Naive B cell (primary cell): ENCODE measurements around the gene ANKRD22. TPM values are rescaled to one million over a fixed set of nuclear protein-coding genes. Genes with fewer than 3 reads are reported as not detected.
"Not testable (repeated sequence)": the region's sequence is repeated elsewhere in the genome, so short reads cannot be mapped to it uniquely, and the experiment has no call there.

ENCODE experiments used
- ATAC-seq, 2 donors: fragments of 150-1000 bp; cut with Tn5 transposase; 2 replicates each; pipeline ENCODE4 v1.10.0; 2021; ENCODE audit warnings: low read depth in 2 of 2, mild to moderate bottlenecking in 2 of 2, moderate library complexity in 2 of 2
- DNase-seq: peaks from one replicate; pipeline ENCODE4 v3.0.0; 2022
- H3K27ac Mint-ChIP-seq, 6 donors: one replicate each; pipeline ENCODE4 v1.8.0; 2020 to 2022; ENCODE audit warnings: mild to moderate bottlenecking in 6 of 6, mixed read lengths in 6 of 6, moderate library complexity in 5 of 6, inconsistent platforms in 2 of 6
- H3K27me3 Mint-ChIP-seq, 3 donors: one replicate each; pipeline ENCODE4 v1.8.0; 2021 to 2022; ENCODE audit warnings: mixed read lengths in 3 of 3, mild to moderate bottlenecking in 1 of 3
- H3K36me3 Mint-ChIP-seq, 2 donors: one replicate each; pipeline ENCODE4 v1.8.0; 2020 to 2022; ENCODE audit warnings: mixed read lengths in 2 of 2, inconsistent platforms in 1 of 2, mild to moderate bottlenecking in 1 of 2
- H3K4me1 Mint-ChIP-seq, 3 donors: one replicate each; pipeline ENCODE4 v1.8.0; 2020 to 2022; ENCODE audit warnings: mixed read lengths in 3 of 3, inconsistent platforms in 1 of 3, mild to moderate bottlenecking in 1 of 3, moderate library complexity in 1 of 3
- H3K4me3 Mint-ChIP-seq, 8 donors: one replicate each; pipeline ENCODE4 v1.8.0; 2020 to 2022; ENCODE audit warnings: mild to moderate bottlenecking in 8 of 8, mixed read lengths in 8 of 8, moderate library complexity in 8 of 8, inconsistent platforms in 2 of 8
- H3K9me3 Mint-ChIP-seq, 7 donors: one replicate each; pipeline ENCODE4 v1.8.0; 2020 to 2022; ENCODE audit warnings: mixed read lengths in 7 of 7, mild to moderate bottlenecking in 5 of 7, inconsistent platforms in 2 of 7, moderate library complexity in 1 of 7
- polyA plus RNA-seq, 6 donors: library from polyadenylated mRNA; unstranded; fragments of 300-500 nt; fragmentation: Illumina TruSeq; gene quantifications; one replicate each; pipeline ENCODE4 v1.2.3, GENCODE V29; 2021; ENCODE audit warnings: low read depth in 6 of 6

Gene ANKRD22
- polyA plus RNA-seq, 6 donors from 2014 or later = not detected

- no peaks in the 10 kb centered on the region for H3K9me3 Mint-ChIP-seq
- H3K27ac Mint-ChIP-seq = peak overlapping the region in 3 of 6 donors; percentile 20 to 77 (median 54)
- peaks cover 11 to 37% (median 23%) of the 10 kb centered on the region in 3 donors for H3K4me1 Mint-ChIP-seq
- DNase-seq (no peak), ATAC-seq (no peak)
- H3K27me3 Mint-ChIP-seq = no peaks in the 10 kb centered on the region
- H3K4me3 Mint-ChIP-seq = peak overlapping the region in 3 of 8 donors; percentile 12 to 81 (median 56)
- H3K36me3 Mint-ChIP-seq = no peaks in the 10 kb centered on the region
Observed at GRCh38 chr10:88883448-88883809, 31.8 kb upstream of the ANKRD22 start.

GRCh38 chr10:88882646-88883447 lies 31.2 kb upstream of the ANKRD22 start:
- Mint-ChIP-seq H3K4me3 (peak overlapping the region in 3 of 8 donors; percentile 96 to 99 (median 99)), H3K4me1 (peaks cover 5 to 33% (median 18%) of the 10 kb centered on the region in 3 donors), H3K27ac (peak overlapping the region in 4 of 6 donors; percentile 15 to 91 (median 68))
- not testable (repeated sequence) for H3K9me3 Mint-ChIP-seq, H3K36me3 Mint-ChIP-seq, DNase-seq, ATAC-seq, H3K27me3 Mint-ChIP-seq

GRCh38 chr10:88881922-88882645 lies 30.4 kb upstream of the ANKRD22 start:
- Mint-ChIP-seq H3K4me3 (peak overlapping the region in 5 of 8 donors; percentile 96 to 99 (median 99)), H3K36me3 (no peaks in the 10 kb centered on the region), H3K27me3 (no peaks in the 10 kb centered on the region), H3K9me3 (no peaks in the 10 kb centered on the region), H3K4me1 (peaks cover 4 to 33% (median 16%) of the 10 kb centered on the region in 3 donors), H3K27ac (peak overlapping the region in 4 of 6 donors; percentile 33 to 98 (median 74))
- ATAC-seq (no peak), DNase-seq (no peak)

GRCh38 chr10:88881320-88881719 lies 29.7 kb upstream of the ANKRD22 start:
- H3K27ac Mint-ChIP-seq = peak overlapping the region; percentile 56 to 99 (median 97)

GRCh38 chr10:88880282-88881076 lies 28.8 kb upstream of the ANKRD22 start:
- peak overlapping the region; percentile 91 to 99 (median 98) for H3K27ac Mint-ChIP-seq
- H3K9me3 Mint-ChIP-seq = no peaks in the 10 kb centered on the region
- no peaks in the 10 kb centered on the region for H3K36me3 Mint-ChIP-seq
- H3K4me1 Mint-ChIP-seq = peaks cover 4 to 28% (median 16%) of the 10 kb centered on the region in 3 donors
- H3K4me3 Mint-ChIP-seq = peak overlapping the region; percentile 96 to 99 (median 99)
- ATAC-seq (peak; percentile 75 to 80), DNase-seq (peak; percentile 79)
- no peaks in the 10 kb centered on the region for H3K27me3 Mint-ChIP-seq

More at GRCh38 chr10:88881320-88881719, 29.7 kb upstream of the ANKRD22 start:
- H3K36me3 Mint-ChIP-seq = no peaks in the 10 kb centered on the region
- H3K9me3 Mint-ChIP-seq = no peaks in the 10 kb centered on the region
- no peaks in the 10 kb centered on the region for H3K27me3 Mint-ChIP-seq
- peak overlapping the region; percentile 96 to 99 (median 99) for H3K4me3 Mint-ChIP-seq
- ATAC-seq (no peak), DNase-seq (no peak)
- peaks cover 4 to 28% (median 16%) of the 10 kb centered on the region in 3 donors for H3K4me1 Mint-ChIP-seq

- H3K4me1 Mint-ChIP-seq = peaks cover 4 to 28% (median 16%) of the 10 kb centered on the region in 3 donors
Observed at GRCh38 chr10:88879534-88880281, 28.1 kb upstream of the ANKRD22 start, which contains the start of gene STAMBPL1. TSS of gene STAMBPL1 (plus strand) at chr10:88880245. CDS start at chr10:88901709, 21,464 bp downstream.

GRCh38 chr10:88877298-88877697 lies 25.7 kb upstream of the ANKRD22 start:
- Mint-ChIP-seq H3K4me3 (peak overlapping the region in 1 of 8 donors; percentile 96), H3K9me3 (no peaks in the 10 kb centered on the region), H3K36me3 (no peaks in the 10 kb centered on the region), H3K27ac (no peak overlapping the region), H3K27me3 (no peaks in the 10 kb centered on the region), H3K4me1 (peaks cover 4 to 21% (median 15%) of the 10 kb centered on the region in 3 donors)
- no peak for DNase-seq
- no peak for ATAC-seq

More at GRCh38 chr10:88879534-88880281, 28.1 kb upstream of the ANKRD22 start, which contains the start of gene STAMBPL1:
- H3K27me3 Mint-ChIP-seq = no peaks in the 10 kb centered on the region
- peak within 1 kb of the TSS; percentile 96 to 99 (median 99) for H3K4me3 Mint-ChIP-seq
- H3K9me3 Mint-ChIP-seq = no peaks in the 10 kb centered on the region
- H3K36me3 Mint-ChIP-seq = no peaks in the 10 kb centered on the region
- H3K27ac Mint-ChIP-seq = peak within 1 kb of the TSS; percentile 91 to 99 (median 98)
- DNase-seq (peak; percentile 68), ATAC-seq (peak; percentile 58 to 63)

GRCh38 chr10:88875081-88875480 lies 23.4 kb upstream of the ANKRD22 start:
- Mint-ChIP-seq H3K4me1 (peaks cover 4 to 6% (median 5%) of the 10 kb centered on the region in 3 donors), H3K27ac (no peak overlapping the region), H3K9me3 (peaks cover 0 to 2% (median 0%) of the 10 kb centered on the region in 7 donors), H3K4me3 (no peak overlapping the region), H3K27me3 (no peaks in the 10 kb centered on the region), H3K36me3 (no peaks in the 10 kb centered on the region)
- ATAC-seq = no peak
- DNase-seq = no peak

- H3K4me3 Mint-ChIP-seq = no peak overlapping the region
- ATAC-seq (no peak), DNase-seq (no peak)
- no peaks in the 10 kb centered on the region for H3K4me1 Mint-ChIP-seq
- no peak overlapping the region for H3K27ac Mint-ChIP-seq
- H3K27me3 Mint-ChIP-seq = no peaks in the 10 kb centered on the region
- peaks cover 0 to 2% (median 0%) of the 10 kb centered on the region in 7 donors for H3K9me3 Mint-ChIP-seq
- H3K36me3 Mint-ChIP-seq = no peaks in the 10 kb centered on the region
Observed at GRCh38 chr10:88874281-88874680, 22.6 kb upstream of the ANKRD22 start.

- ATAC-seq (no peak), DNase-seq (no peak)
- no peak overlapping the region for H3K27ac Mint-ChIP-seq
- peaks cover 0 to 2% (median 0%) of the 10 kb centered on the region in 7 donors for H3K9me3 Mint-ChIP-seq
- H3K27me3 Mint-ChIP-seq = no peaks in the 10 kb centered on the region
- H3K4me3 Mint-ChIP-seq = no peak overlapping the region
- H3K36me3 Mint-ChIP-seq = no peaks in the 10 kb centered on the region
- no peaks in the 10 kb centered on the region for H3K4me1 Mint-ChIP-seq
Observed at GRCh38 chr10:88873757-88874156, 22.1 kb upstream of the ANKRD22 start.

- Mint-ChIP-seq H3K4me3 (no peak overlapping the region), H3K27me3 (no peaks in the 10 kb centered on the region), H3K4me1 (no peaks in the 10 kb centered on the region), H3K9me3 (peaks cover 0 to 2% (median 0%) of the 10 kb centered on the region in 7 donors), H3K36me3 (no peaks in the 10 kb centered on the region), H3K27ac (peak overlapping the region in 1 of 6 donors; percentile 44)
- ATAC-seq = no peak
- DNase-seq = no peak
Observed at GRCh38 chr10:88870089-88870488, 18.4 kb upstream of the ANKRD22 start.

GRCh38 chr10:88866454-88866853 lies 14.8 kb upstream of the ANKRD22 start:
- no peaks in the 10 kb centered on the region for H3K36me3 Mint-ChIP-seq
- H3K27ac Mint-ChIP-seq = no peak overlapping the region
- ATAC-seq = no peak
- H3K4me1 Mint-ChIP-seq = no peaks in the 10 kb centered on the region
- DNase-seq = no peak
- H3K9me3 Mint-ChIP-seq = no peaks in the 10 kb centered on the region
- H3K4me3 Mint-ChIP-seq = peak overlapping the region in 1 of 8 donors; percentile 5
- H3K27me3 Mint-ChIP-seq = peaks cover 5 to 13% (median 11%) of the 10 kb centered on the region in 3 donors
